ENCODE data around the gene SMCHD1.

DNA sequence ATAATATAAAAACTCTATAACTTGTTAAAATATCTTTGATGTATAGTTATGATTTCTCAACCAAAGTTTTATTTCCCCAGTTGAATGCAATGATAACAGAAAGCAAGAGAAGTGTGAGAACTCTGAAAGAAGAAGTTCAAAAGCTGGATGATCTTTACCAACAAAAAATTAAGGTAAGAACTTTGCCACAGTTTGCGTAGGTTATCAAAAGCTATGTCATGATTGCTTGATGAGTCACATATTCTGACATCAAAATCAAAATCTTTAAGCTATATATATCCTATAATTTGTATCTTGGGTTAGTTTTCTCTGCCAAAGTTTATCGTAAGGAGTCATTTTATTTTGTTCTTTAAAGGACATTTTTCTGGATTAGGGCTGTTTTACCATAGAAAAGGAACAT is 49.2 kb upstream of the SMCHD1 start:
- TF ChIP-seq, protein P1, sequence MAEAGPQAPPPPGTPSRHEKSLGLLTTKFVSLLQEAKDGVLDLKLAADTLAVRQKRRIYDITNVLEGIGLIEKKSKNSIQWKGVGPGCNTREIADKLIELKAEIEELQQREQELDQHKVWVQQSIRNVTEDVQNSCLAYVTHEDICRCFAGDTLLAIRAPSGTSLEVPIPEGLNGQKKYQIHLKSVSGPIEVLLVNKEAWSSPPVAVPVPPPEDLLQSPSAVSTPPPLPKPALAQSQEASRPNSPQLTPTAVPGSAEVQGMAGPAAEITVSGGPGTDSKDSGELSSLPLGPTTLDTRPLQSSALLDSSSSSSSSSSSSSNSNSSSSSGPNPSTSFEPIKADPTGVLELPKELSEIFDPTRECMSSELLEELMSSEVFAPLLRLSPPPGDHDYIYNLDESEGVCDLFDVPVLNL (CRISPR knock-in tag; IDR thresholded peaks at IDR 0.05; ENCODE audit: borderline replicate concordance, low read depth), result no peak
- no peak for TF ChIP-seq SP1 (CRISPR knock-in tag; conservative IDR thresholded peaks at IDR 0.05)
